Ramos (cell line): ENCODE measurements around the gene MSL3B.

Source experiments
- in situ Hi-C: fragments of 300-500 bp; cut with MboI; formaldehyde crosslinking; loops from one replicate; pipeline ENCODE4 v1.14.3; 2022; ENCODE audit warnings: low sequenced_read_pairs; ENCODE audit not compliant: unreplicated experiment

The MSL3B gene

GRCh38 chr2:233835230-233836186 lies 32.7 kb downstream of the MSL3B start:
- in situ Hi-C loops = no loop called here

GRCh38 chr2:233833345-233833744 lies 34.8 kb downstream of the MSL3B start:
- in situ Hi-C loops = no loop called here

GRCh38 chr2:233832869-233833311 lies 35.3 kb downstream of the MSL3B start:
- in situ Hi-C loops = no loop called here

- in situ Hi-C loops = no loop called here
These were observed 35.8 kb downstream of the MSL3B start for GRCh38 chr2:233832414-233832813.

GRCh38 chr2:233831861-233832260 lies 36.3 kb downstream of the MSL3B start:
- in situ Hi-C loops = no loop called here

- in situ Hi-C loops = no loop called here
These were observed 37.0 kb downstream of the MSL3B start for GRCh38 chr2:233831011-233831721.

GRCh38 chr2:233830111-233830802 lies 37.9 kb downstream of the MSL3B start:
- in situ Hi-C loops = no loop called here

GRCh38 chr2:233829193-233830110 lies 38.7 kb downstream of the MSL3B start:
- in situ Hi-C loops = no loop called here

GRCh38 chr2:233828546-233829192 lies 39.5 kb downstream of the MSL3B start:
- in situ Hi-C loops = no loop called here

GRCh38 chr2:233824373-233824772 lies 43.8 kb downstream of the MSL3B start:
- in situ Hi-C loops = no loop called here

GRCh38 chr2:233823731-233824121 lies 44.5 kb downstream of the MSL3B start:
- in situ Hi-C loops = no loop called here

GRCh38 chr2:233822781-233823730 lies 45.1 kb downstream of the MSL3B start:
- in situ Hi-C loops = no loop called here

GRCh38 chr2:233822101-233822771 lies 46.0 kb downstream of the MSL3B start:
- in situ Hi-C loops = no loop called here

- in situ Hi-C loops = no loop called here
These were observed 46.5 kb downstream of the MSL3B start for GRCh38 chr2:233821709-233822100.

GRCh38 chr2:233821196-233821595 lies 47.0 kb downstream of the MSL3B start:
- in situ Hi-C loops = no loop called here

- in situ Hi-C loops = no loop called here
These were observed 47.4 kb downstream of the MSL3B start for GRCh38 chr2:233820774-233821105.

GRCh38 chr2:233819884-233820773 lies 48.1 kb downstream of the MSL3B start:
- in situ Hi-C loops = no loop called here
